GM21717 (cell line): ENCODE data around the gene C12orf76.
"Not testable (repeated sequence)": the region's sequence is repeated elsewhere in the genome, so short reads cannot be mapped to it uniquely, and the experiment has no call there.

Source experiments
- ATAC-seq: cut with Tn5 transposase; IDR thresholded peaks from one replicate; pipeline ENCODE4 v1.9.1; 2021; ENCODE audit warnings: mild to moderate bottlenecking, moderate library complexity; ENCODE audit not compliant: unreplicated experiment

The C12orf76 gene, protein sequence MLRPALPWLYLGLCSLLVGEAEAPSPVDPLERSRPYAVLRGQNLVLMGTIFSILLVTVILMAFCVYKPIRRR

DNA sequence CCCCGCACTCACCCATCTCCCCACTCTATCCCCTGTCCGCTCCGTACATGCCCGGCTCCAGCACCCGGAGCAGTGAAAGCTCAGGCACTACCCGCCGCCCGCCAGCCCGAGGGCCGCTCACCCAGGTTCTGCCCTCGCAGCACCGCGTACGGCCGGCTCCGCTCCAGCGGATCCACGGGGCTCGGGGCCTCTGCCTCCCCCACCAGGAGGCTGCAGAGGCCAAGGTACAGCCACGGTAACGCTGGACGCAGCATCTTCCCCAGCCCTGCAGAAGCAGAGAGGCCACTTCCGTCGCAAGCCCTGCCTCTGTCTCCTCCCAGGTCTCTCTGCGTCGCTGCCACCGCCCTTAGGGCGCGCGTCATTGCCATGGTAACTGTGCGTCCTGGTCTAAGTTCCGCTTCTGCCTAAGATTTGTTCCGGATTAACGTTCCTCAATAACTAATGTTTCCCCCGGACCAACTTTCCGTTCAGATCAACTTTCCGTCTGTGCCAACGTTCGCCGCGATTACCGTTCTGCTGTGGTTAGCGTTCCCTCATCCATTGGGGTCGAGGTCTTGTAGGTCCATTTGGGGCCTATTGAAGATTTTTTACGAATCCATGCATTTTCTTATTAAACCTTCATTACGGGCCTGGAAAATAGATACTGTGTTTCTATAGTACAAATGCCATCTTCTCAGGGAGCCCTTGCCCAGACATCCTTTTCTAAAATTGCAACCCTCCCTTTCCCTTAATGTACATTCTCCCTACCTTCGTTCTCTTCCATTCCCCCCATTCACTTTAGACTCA is at the start of gene C12orf76:
Gene C12orf76 (minus strand): TSS at position 281 of the 786 bp plus-strand sequence. CDS start 27 bp downstream, at position 254.
- ATAC-seq: peak; percentile 95

DNA sequence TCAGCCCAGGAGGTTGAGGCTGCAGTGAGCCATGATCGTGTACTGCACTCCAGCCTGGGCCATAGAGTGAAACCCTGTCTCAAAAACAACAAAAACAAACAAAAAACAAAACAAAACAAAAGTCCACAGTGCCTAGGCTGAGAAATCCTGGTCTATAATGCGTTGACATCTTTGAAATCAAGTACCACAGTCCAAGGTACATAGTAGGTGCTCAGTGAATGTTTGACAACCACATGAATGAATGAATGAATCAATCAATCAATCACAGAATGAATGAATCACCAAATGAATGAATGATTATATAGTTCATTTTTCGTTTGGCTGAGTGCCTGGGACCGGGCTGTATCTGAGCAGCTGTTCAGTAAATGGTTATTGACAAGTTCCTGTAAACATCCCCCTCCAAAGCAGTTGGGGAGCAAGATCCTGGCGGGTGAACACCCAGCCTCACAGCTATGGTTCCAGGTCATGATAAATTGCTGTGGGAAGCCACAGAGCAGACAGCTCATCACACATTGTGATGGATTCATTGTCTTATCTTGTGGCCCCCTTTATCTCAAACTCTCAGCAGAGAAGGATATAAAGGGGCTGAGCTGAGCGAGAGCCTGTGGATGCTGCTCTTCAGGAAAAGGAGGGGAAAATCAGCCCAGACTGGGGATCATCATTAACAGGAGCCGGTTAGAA is 45.4 kb upstream of the C12orf76 start:
- no peak for ATAC-seq

- ATAC-seq: no peak
Observed at GRCh38 chr12:110091136-110091711, 42.9 kb upstream of the C12orf76 start.

- no peak for ATAC-seq
Observed at GRCh38 chr12:110090266-110091135, 42.2 kb upstream of the C12orf76 start.

DNA sequence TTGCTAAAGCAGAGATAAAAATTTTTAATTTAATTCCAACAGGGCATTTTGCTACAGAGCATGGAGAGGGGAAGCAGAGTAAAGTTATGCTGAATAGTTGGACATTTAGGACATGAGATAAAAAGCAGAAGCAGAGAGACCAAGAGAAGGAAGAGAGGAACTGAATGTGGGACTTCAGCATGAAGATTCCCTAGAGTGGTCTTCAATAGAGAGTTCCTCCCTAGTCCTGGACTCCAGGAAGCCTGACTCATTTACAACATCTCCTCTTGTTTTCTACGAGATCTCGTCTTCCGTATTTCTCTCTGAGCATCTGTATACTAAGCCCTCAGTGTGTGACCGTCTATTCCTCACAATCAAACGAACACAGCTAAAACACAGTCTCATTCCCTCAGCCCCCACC is 40.6 kb upstream of the C12orf76 start:
- no peak for ATAC-seq

DNA sequence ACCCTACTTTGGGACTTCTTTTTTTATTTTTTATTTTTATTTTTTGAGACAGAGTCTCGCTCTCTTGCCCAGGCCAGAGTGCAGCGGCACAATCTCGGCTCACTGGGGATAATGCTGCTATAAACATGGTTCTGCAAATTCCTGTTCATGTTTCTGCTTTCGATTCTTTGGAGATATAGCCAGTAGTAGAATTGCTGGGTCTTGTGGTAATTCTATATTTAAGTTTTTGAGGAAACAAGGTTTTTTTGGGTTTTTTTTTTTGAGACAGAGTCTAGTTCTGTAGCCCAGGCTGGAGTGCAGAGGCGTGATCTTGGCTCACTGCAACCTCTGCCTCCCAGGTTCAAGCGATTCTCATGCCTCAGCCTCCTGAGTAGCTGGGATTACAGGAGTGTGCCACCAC is 39.9 kb upstream of the C12orf76 start:
- not testable (repeated sequence) for ATAC-seq

GRCh38 chr12:110084314-110085015 is 36.1 kb upstream of the C12orf76 start:
- ATAC-seq: no peak

DNA sequence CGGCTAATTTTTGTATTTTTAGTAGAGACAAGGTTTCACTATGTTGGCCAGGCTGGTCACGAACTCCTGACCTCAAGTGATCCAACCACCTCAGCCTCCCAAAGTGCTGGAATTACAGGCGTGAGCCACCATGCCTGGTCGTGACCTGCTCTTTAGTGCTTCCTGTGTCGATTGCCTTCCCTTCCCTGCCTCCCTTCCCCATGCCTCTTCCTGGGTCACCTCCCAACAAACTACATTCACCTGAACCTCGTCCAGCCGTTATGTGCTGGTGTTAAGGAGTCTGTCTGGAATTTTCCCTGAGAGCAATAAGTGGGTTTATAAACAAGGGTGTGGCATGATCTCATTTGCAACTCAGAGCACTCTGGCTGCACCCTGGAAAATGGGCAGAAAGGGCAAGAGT is 32.1 kb upstream of the C12orf76 start:
- ATAC-seq: no peak

GRCh38 chr12:110079477-110080400 is 31.4 kb upstream of the C12orf76 start:
- peak; percentile 80 for ATAC-seq

DNA sequence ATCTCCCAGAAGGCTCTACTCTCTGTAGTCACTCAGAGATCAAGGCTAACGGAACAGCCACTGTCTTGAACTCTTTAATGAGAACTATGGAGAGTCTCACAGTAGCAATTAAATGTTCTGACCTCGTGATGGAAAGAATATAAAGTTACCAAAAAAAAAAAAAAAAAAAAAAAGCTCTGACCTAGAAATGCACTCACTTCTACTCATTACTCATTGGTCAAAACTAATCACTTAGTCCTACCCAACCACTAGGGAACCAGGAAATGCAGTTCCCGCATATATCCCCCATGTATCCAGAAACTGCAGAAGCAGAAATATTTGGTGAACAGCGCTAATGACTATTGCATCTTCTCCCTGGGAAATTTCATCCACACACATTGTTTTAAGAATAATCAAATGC is 29.5 kb upstream of the C12orf76 start:
- no peak for ATAC-seq

- no peak for ATAC-seq
Observed at GRCh38 chr12:110075880-110076279, 27.6 kb upstream of the C12orf76 start.

- no peak for ATAC-seq
Observed at GRCh38 chr12:110074089-110074488, 25.8 kb upstream of the C12orf76 start.

DNA sequence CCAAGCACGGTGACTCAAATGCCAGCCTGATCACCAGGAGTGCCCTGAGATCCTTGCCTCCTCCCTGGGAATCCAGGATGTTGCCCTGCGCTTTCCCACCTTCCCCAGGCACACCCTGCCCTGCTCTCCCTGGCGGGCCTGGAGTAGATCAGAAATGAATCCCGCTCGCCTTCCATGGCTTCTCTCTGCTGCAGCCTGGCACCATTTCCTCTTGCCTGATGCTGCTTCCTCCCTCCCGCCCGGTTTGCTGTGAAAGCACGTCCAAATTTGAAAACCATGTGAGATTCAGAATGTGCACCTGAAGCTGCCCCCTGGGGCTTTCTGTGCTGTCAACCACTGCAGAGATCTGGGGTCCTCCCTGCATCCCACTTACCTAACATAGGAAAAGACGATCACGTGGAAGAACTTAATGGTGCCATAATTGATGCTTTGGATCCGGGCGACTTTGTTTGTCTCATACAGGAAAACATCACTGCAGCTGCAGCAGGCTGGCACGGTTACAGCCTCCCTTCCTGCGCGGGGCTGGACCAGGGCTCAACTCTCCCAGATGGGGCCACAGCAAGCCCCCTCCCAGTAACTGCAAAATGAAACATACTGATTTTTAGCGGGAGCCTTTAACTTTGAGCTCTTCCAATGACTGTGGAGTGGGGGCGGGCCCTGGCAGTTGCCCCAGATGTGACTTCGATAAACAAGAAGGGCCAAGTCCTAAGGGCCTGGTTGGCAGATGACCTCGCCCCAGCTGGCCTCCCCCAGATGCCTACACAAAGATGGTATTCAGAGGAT is 24.9 kb upstream of the C12orf76 start:
- ATAC-seq: no peak

DNA sequence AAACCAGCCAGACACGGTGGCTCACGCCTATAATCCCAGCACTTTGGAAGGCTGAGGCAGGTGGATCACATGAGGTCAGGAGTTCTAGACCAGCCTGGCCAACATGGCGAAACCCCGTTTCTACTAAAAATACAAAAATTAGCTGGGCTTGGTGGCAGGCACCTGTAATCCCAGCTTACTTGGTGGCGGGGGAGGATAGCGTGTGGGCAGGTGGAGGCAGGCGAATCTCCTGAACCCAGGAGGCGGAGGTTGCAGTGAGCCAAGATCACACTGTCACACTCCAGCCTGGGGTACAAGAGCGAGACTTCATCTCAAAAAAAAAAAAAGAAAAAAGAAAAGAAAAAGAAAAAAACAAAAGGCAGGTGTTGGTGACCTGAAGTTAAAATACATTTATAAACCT is 24.3 kb upstream of the C12orf76 start:
- not testable (repeated sequence) for ATAC-seq

GRCh38 chr12:110071967-110072366 is 23.6 kb upstream of the C12orf76 start:
- no peak for ATAC-seq

DNA sequence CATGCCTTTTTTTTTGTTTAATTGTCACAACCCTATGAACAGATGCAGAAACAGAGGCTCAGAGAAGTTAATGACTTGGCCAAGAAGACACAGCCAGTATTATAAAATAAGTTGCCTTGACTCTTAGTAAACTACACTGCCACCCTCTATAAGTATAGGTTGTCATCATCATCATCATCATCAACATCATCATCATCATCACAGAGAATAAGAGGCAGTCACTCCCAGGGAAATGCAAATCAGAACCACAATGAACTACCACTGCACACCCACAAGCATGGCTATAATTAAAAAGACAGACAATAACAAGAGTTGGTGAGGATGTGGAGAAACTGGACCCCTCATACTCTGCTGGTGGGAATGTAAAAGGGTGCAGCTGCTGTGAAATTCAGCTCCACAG is 23.2 kb upstream of the C12orf76 start:
- no peak for ATAC-seq

DNA sequence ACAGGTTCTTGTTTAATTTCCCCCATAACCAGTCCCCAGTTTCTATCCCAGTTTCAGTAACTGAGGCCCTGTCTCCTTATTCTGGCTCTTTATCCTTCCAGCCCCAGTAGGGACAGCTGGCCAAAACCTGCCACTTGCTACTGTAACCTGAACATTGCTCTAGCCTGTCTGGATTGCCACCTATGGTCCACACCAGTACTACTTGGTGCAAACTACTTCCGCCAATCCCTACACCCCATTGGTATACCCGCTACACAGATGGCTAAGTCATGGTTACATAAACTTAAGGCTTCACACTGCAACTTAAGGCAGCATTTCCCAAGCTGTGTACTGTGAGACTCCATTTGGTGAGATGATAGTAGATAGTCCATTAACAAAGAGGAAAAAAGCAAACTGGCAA is 20.3 kb upstream of the C12orf76 start:
- ATAC-seq: no peak

DNA sequence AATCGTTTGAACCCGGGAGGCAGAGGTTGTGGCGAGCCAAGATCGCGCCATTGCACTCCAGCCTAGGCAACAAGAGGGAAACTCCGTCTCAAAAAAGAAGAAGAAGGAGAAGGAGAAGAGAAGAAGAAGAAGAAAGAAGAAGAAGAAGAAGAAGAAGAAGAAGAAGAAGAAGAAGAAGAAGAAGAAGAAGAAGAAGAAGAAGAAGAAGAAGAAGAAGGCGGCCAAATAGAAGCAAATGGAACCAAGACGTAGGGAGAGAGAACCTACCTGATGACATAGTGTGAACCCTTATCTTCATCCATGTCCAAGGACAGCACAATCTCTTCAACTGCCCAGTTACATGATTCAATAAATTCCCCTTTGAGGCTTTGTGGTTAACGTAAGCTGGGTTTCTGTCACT is 19.8 kb upstream of the C12orf76 start:
- not testable (repeated sequence) for ATAC-seq
